GM21825 (cell line): Measurements from ENCODE around the gene SLC39A11.

ENCODE experiments used
- ATAC-seq: cut with Tn5 transposase; IDR thresholded peaks from one replicate; pipeline ENCODE4 v1.9.1; 2021; ENCODE audit warnings: mild to moderate bottlenecking, moderate library complexity; ENCODE audit not compliant: unreplicated experiment

Gene SLC39A11

GRCh38 chr17:72614871-72615626 is 477.4 kb downstream of the SLC39A11 start:
- no peak for ATAC-seq

GRCh38 chr17:72614476-72614870 is 478.0 kb downstream of the SLC39A11 start:
- ATAC-seq = no peak

GRCh38 chr17:72613806-72614292 is 478.6 kb downstream of the SLC39A11 start:
- no peak for ATAC-seq

- no peak for ATAC-seq
These were observed 479.1 kb downstream of the SLC39A11 start for GRCh38 chr17:72613396-72613795.

GRCh38 chr17:72611172-72611571 is 481.3 kb downstream of the SLC39A11 start:
- no peak for ATAC-seq

- ATAC-seq = no peak
These were observed 483.0 kb downstream of the SLC39A11 start for GRCh38 chr17:72609501-72609900.

GRCh38 chr17:72608436-72608835 is 484.1 kb downstream of the SLC39A11 start:
- ATAC-seq = no peak

GRCh38 chr17:72606656-72607055 is 485.8 kb downstream of the SLC39A11 start:
- no peak for ATAC-seq

- ATAC-seq = no peak
These were observed 486.9 kb downstream of the SLC39A11 start for GRCh38 chr17:72605543-72605942.

- ATAC-seq = no peak
These were observed 488.0 kb downstream of the SLC39A11 start for GRCh38 chr17:72604518-72604917.

- ATAC-seq = no peak
These were observed 488.9 kb downstream of the SLC39A11 start for GRCh38 chr17:72603420-72604242.

- no peak for ATAC-seq
These were observed 489.7 kb downstream of the SLC39A11 start for GRCh38 chr17:72602517-72603419.

GRCh38 chr17:72600934-72601333 is 491.6 kb downstream of the SLC39A11 start:
- ATAC-seq = no peak

GRCh38 chr17:72599891-72600290 is 492.6 kb downstream of the SLC39A11 start:
- ATAC-seq = no peak

- no peak for ATAC-seq
These were observed 493.8 kb downstream of the SLC39A11 start for GRCh38 chr17:72598695-72599094.

- no peak for ATAC-seq
These were observed 495.0 kb downstream of the SLC39A11 start for GRCh38 chr17:72597354-72598087.
